OCI-LY3 (cell line): ENCODE results near the gene MAD1L1.

Source experiments
- EZH2phosphoT487 ChIP-seq: fragments of 200-600 bp; shearing (Covaris generic); IDR thresholded peaks from 2 replicates; pipeline ENCODE4 v1.6.1; 2018; ENCODE audit warnings: antibody characterized with exemption, mixed run types, low read depth
- TF ChIP-seq, protein P1 (sequence below): fragments of 200-600, 300-600 bp; sonication (generic); IDR thresholded peaks from 2 replicates; pipeline ENCODE4 v1.5.1; 2014; ENCODE audit warnings: antibody characterized with exemption, low read length, low read depth

DNA sequence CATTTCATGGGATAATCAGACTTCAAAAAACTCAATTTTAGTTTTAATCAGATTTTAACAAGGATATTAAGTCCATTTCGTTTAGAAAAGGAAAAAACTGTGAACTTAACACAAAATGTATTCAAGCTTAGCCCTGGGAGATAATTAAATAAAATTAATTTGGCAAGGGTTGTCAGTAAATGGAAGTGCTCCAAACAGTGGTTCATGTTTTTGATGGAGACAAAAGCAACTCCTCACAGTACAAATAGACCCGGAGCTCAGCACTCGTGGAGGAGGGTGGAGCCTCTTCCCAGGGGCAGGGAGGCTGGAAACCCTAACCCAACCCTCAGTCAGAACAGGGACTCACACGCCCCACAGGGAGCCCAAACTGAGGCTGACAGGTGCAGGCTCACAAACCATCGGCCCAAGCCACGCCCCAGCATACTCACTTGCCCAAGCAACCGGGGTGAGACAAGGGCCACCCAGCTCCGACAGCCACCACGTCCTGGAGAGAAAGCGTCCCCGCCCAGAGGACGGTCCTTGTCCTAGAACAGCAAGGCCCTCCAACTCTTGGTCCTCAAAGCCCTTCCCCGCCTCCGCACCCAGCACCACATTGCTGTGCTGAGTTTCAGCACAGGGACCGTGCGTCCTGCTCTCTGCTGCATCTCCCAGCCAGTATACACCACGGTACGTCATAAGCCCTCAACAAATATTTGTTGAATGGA is 39.8 kb downstream of the MAD1L1 start:
- TF ChIP-seq, protein P1, sequence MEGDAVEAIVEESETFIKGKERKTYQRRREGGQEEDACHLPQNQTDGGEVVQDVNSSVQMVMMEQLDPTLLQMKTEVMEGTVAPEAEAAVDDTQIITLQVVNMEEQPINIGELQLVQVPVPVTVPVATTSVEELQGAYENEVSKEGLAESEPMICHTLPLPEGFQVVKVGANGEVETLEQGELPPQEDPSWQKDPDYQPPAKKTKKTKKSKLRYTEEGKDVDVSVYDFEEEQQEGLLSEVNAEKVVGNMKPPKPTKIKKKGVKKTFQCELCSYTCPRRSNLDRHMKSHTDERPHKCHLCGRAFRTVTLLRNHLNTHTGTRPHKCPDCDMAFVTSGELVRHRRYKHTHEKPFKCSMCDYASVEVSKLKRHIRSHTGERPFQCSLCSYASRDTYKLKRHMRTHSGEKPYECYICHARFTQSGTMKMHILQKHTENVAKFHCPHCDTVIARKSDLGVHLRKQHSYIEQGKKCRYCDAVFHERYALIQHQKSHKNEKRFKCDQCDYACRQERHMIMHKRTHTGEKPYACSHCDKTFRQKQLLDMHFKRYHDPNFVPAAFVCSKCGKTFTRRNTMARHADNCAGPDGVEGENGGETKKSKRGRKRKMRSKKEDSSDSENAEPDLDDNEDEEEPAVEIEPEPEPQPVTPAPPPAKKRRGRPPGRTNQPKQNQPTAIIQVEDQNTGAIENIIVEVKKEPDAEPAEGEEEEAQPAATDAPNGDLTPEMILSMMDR, result no peak
- TF ChIP-seq EZH2phosphoT487, result no peak
